MCF 10A (cell line): ENCODE results near the gene MDN1. TPM values are rescaled to one million over a fixed set of nuclear protein-coding genes. Genes with fewer than 3 reads are reported as not detected.
"Not testable (repeated sequence)": the region's sequence is repeated elsewhere in the genome, so short reads cannot be mapped to it uniquely, and the experiment has no call there.

Experiments
- BruUV-seq: library from RNA; stranded (reverse); fragments of 400-500 nt; replicated peaks from 2 replicates; lab custom pipeline; 2021; lab: Mats Ljungman, UMichigan
- CTCF ChIA-PET: fragments of 300-600 bp; sonication (Branson Sonifier 250); formaldehyde crosslinking; extraction: SDS; loops from one replicate; lab custom pipeline; 2021; ENCODE audit warnings: antibody characterized with exemption, inconsistent platforms; lab: Yijun Ruan, JAX
- POLR2A ChIA-PET: fragments of 300-600, 350-650 bp; sonication (Branson Sonifier 250); formaldehyde crosslinking; extraction: SDS; loops from one replicate; lab custom pipeline; 2020; ENCODE audit warnings: antibody characterized with exemption, inconsistent platforms; lab: Yijun Ruan, JAX
- DNase-seq: peaks from one replicate; pipeline ENCODE4 v3.0.0-alpha.2; 2018; ENCODE audit not compliant: unreplicated experiment
- H3K27ac Mint-ChIP-seq: one replicate; pipeline ENCODE4 v1.8.0; 2022; ENCODE audit warnings: mild to moderate bottlenecking, low read depth, mixed read lengths; ENCODE audit not compliant: unreplicated experiment
- H3K27me3 Mint-ChIP-seq: one replicate; pipeline ENCODE4 v1.8.0; 2022; ENCODE audit warnings: mixed read lengths; ENCODE audit not compliant: insufficient read depth, unreplicated experiment
- H3K36me3 Mint-ChIP-seq: one replicate; pipeline ENCODE4 v1.8.0; 2022; ENCODE audit warnings: mild to moderate bottlenecking, moderate library complexity, mixed read lengths; ENCODE audit not compliant: insufficient read depth, unreplicated experiment
- H3K4me1 Mint-ChIP-seq: one replicate; pipeline ENCODE4 v1.8.0; 2022; ENCODE audit warnings: mixed read lengths; ENCODE audit not compliant: insufficient read depth, unreplicated experiment
- H3K4me3 Mint-ChIP-seq: one replicate; pipeline ENCODE4 v1.8.0; 2022; ENCODE audit warnings: mild to moderate bottlenecking, moderate library complexity, mixed read lengths; ENCODE audit not compliant: unreplicated experiment
- H3K9me3 Mint-ChIP-seq: one replicate; pipeline ENCODE4 v1.8.0; 2022; ENCODE audit warnings: mixed read lengths; ENCODE audit not compliant: unreplicated experiment
- intact Hi-C: fragments of 100-400 bp; cut with micrococcal nuclease; formaldehyde crosslinking; loops from 2 replicates; pipeline ENCODE4 v1.14.1; 2022
- total RNA-seq: library from RNA; stranded (reverse); gene quantifications from 2 replicates; pipeline ENCODE4 v1.2.3, GENCODE V29; 2022
- TF ChIP-seq, protein P1 (sequence below): fragments of 200-600 bp; IDR thresholded peaks from one replicate; pipeline ENCODE4 v1.8.0; 2022; ENCODE audit warnings: antibody characterized with exemption, mild to moderate bottlenecking; ENCODE audit not compliant: unreplicated experiment

The MDN1 gene
- total RNA-seq, 1 experiment from 2014 or later, result 39.2 TPM

DNA sequence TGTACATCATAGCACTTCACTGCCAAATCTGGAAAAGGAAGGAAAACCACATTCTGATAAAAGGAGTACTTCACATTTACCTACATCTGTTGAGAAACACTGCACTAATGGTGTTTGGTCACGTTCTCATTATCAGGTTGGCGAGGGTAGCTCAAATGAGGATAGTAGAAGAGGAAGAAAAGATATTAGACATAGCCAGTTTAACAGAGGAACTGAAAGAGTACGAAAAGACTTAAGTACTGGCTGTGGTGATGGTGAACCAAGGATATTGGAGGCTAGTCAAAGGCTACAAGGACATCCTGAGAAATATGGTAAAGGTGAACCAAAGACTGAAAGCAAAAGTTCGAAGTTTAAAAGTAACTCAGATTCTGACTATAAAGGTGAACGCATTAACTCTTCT lies 42.7 kb upstream of the MDN1 start:
- H3K4me3 Mint-ChIP-seq, result no peak overlapping the region
- intact Hi-C loops, result no loop called here
- H3K27me3 Mint-ChIP-seq, result no peaks in the 10 kb centered on the region
- no peaks in the 10 kb centered on the region for H3K4me1 Mint-ChIP-seq
- no peak for DNase-seq
- H3K36me3 Mint-ChIP-seq, result peaks cover 86% of the 10 kb centered on the region
- no peaks in the 10 kb centered on the region for H3K9me3 Mint-ChIP-seq
- POLR2A ChIA-PET, result interaction anchor here (0.6 to 0.7 kb wide), 2 partner anchors 31 to 576 kb away, joined by 3 read pairs; no protein-coding TSS in a partner anchor
- BruUV-seq, result no TSS peak
- no peak overlapping the region for H3K27ac Mint-ChIP-seq
- TF ChIP-seq, protein P1, sequence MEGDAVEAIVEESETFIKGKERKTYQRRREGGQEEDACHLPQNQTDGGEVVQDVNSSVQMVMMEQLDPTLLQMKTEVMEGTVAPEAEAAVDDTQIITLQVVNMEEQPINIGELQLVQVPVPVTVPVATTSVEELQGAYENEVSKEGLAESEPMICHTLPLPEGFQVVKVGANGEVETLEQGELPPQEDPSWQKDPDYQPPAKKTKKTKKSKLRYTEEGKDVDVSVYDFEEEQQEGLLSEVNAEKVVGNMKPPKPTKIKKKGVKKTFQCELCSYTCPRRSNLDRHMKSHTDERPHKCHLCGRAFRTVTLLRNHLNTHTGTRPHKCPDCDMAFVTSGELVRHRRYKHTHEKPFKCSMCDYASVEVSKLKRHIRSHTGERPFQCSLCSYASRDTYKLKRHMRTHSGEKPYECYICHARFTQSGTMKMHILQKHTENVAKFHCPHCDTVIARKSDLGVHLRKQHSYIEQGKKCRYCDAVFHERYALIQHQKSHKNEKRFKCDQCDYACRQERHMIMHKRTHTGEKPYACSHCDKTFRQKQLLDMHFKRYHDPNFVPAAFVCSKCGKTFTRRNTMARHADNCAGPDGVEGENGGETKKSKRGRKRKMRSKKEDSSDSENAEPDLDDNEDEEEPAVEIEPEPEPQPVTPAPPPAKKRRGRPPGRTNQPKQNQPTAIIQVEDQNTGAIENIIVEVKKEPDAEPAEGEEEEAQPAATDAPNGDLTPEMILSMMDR, result no peak
- CTCF ChIA-PET, result interaction anchor here (0.8 kb wide), 1 partner anchor 21 kb away, joined by 3 read pairs; no protein-coding TSS in a partner anchor

DNA sequence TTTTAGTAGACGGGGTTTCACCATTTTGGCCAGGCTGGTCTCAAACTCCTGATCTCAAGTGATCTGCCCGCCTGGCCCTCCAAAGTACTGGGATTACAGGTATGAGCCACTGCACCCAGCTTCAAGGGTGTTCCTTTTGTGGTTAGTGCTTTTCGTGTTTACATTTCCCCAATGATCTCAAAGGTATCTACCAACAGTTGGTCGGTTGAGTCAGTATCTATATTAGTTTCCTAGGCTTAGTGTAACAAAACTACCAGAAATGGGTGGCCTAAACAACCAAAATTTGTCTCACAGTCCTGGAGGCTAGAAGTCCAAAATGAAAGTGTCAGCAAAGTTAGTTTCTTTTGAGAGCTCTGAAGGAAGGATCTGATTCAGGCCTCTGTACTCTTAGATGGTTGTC lies 40.1 kb upstream of the MDN1 start:
- TF ChIP-seq, protein P1, result no peak
- Mint-ChIP-seq H3K27ac (peak overlapping the region; percentile 52), H3K4me3 (no peak overlapping the region), H3K27me3 (no peaks in the 10 kb centered on the region), H3K4me1 (no peaks in the 10 kb centered on the region), H3K9me3 (no peaks in the 10 kb centered on the region), H3K36me3 (peaks cover 92% of the 10 kb centered on the region)
- DNase-seq, result no peak
- intact Hi-C loops, result no loop called here
- CTCF ChIA-PET, result interaction anchor here (1.2 kb wide), 1 partner anchor 81 kb away, joined by 4 read pairs; no protein-coding TSS in a partner anchor
- no TSS peak for BruUV-seq
- POLR2A ChIA-PET, result no interaction called here

DNA sequence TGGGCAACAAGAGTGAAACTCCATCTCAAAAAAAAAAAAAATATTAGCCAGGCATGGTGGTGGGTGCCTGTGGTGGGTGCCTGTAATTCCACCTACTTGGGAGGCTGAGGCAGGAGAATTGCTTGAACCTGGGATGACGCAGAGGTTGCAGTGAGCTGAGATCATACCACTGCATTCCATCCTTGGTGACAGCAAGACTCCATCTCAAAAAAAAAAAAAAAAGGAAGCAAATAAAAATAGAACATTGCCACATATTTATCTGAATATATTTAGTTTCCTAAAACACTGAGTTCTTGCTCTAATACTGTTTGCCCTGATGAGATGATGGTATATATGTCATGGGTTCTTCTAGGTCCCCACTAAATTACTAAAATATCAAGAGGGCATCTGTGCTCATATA lies 38.4 kb upstream of the MDN1 start:
- intact Hi-C loops, result no loop called here
- Mint-ChIP-seq H3K4me3 (no peak overlapping the region), H3K27me3 (no peaks in the 10 kb centered on the region)

DNA sequence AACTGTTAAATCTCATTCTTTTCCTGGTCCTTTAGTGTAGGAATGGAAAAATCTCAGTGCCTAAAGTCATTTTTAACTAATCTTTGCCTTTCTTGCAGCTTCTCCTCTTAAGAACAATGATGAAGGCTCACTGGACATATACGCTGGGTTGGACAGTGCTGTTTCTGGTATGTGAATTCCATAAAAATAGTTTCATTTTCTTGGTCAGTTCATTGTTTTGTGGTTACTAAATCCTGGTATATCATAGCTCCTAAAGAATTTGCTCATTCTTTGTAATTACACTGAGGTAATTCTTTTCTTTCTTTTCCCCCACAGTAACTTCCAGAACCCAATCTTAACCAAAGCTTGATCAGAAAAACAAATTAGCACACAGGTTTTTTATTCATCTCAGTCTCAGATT lies 33.5 kb upstream of the MDN1 start:
- Mint-ChIP-seq H3K36me3 (peaks cover 75% of the 10 kb centered on the region), H3K9me3 (no peaks in the 10 kb centered on the region), H3K27me3 (no peaks in the 10 kb centered on the region), H3K27ac (no peak overlapping the region), H3K4me1 (no peaks in the 10 kb centered on the region), H3K4me3 (no peak overlapping the region)
- CTCF ChIA-PET, result interaction anchor here (0.6 kb wide), 1 partner anchor 688 kb away, joined by 4 read pairs; no protein-coding TSS in a partner anchor
- BruUV-seq, result no TSS peak
- no peak for DNase-seq
- POLR2A ChIA-PET, result no interaction called here
- TF ChIP-seq, protein P1, result no peak
- intact Hi-C loops, result no loop called here

More for the DNA sequence above, 38.4 kb upstream of the MDN1 start:
- ChIA-PET POLR2A (no interaction called here), CTCF (interaction anchor here (1.2 kb wide), 1 partner anchor 32 kb away, joined by 3 read pairs; no protein-coding TSS in a partner anchor)
- peaks cover 92% of the 10 kb centered on the region for H3K36me3 Mint-ChIP-seq
- DNase-seq, result no peak
- H3K27ac Mint-ChIP-seq, result no peak overlapping the region
- no peaks in the 10 kb centered on the region for H3K9me3 Mint-ChIP-seq
- TF ChIP-seq, protein P1, result no peak
- H3K4me1 Mint-ChIP-seq, result no peaks in the 10 kb centered on the region
- BruUV-seq, result no TSS peak

DNA sequence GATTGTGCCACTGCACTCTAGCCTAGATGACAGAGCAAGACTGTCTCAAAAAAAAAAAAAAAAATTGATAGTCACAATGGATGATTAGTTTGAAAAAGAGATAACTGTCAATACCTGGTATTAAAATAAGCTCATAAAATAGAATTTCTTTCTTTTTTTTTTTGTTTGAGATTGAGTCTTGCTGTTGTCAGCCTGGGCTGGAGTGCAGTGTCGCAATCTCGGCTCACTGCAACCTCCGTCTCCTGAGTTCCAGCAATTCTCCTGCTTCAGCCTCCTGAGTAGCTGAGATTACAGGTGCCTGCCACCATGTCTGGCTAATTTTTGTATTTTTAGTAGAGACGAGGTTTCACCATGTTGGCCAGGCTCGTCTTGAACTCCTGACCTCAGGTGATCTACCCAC lies 27.9 kb upstream of the MDN1 start:
- H3K9me3 Mint-ChIP-seq, intact Hi-C loops, BruUV-seq, H3K4me1 Mint-ChIP-seq, CTCF ChIA-PET, H3K27me3 Mint-ChIP-seq, H3K4me3 Mint-ChIP-seq, POLR2A ChIA-PET, H3K27ac Mint-ChIP-seq, DNase-seq: not testable (repeated sequence)
- H3K36me3 Mint-ChIP-seq, result peaks cover 47% of the 10 kb centered on the region
